ENCODE data around the gene KCP.

KCP gene

DNA sequence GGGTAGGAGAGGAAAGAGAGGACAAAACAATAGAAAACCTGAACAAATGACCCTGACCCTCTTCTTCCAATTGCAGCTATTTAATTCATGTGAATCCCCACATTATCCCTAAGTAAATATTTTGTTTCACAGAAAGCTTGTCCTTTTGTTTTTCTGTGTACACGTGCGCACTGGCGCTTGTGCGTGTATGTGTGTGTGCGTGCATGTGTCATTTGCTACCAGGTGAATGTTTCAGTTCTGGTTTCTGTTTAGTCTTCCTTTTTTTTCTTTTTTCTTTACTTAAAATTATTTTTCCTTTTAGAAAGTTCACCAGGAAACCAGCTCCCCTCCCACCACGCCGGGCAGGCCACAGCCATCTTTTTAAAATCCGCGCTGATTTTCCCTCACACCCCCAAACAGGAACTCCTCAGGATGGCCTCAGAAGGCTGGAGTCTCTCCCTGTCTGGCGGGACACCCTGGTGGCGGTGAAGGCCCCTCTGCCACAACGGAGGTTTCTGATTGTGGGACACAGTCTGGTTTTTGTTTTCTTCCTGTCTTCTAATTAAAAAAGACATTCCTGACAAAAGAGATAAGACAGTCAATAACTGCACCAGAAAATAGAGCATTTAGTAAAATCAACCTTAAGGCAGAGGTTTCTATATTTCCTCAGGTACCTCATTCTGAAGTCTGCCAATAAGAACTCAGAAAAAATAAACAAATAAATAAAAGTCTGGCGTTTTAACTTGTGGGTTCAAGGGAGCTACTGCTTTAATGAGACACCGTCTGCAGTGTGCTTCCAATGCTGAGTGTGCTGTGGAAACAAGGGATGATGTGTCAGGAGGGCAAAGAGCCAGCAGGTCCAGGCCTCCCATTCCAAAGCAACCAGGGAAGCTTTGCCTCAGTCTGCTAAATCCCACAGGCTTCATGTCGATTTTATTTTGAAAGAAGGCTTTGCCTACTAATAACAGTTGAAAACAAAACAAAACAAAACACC, 44.6 kb upstream of the KCP start:
- peaks cover 24% of the 10 kb centered on the region for H3F3A ChIP-seq (ENCODE audit: insufficient read depth, low read length)
- peak overlapping the region; percentile 28 for H2AFZ ChIP-seq (ENCODE audit: low read length)
- peaks cover 37% of the 10 kb centered on the region for H3K4me1 ChIP-seq (ENCODE audit: low read length)
- peaks cover 33% of the 10 kb centered on the region for H3K79me2 ChIP-seq (ENCODE audit: low read length)
- peak overlapping the region; percentile 92 for H3K27ac ChIP-seq (ENCODE audit: low read length)
- peak; percentile 86 for DNase-seq
- no peaks in the 10 kb centered on the region for H4K20me1 ChIP-seq (ENCODE audit: insufficient read depth, low read length)
- TF ChIP-seq EZH2phosphoT487 (IDR thresholded peaks at IDR 0.05; ENCODE audit: low read length) = no peak
- TF ChIP-seq, protein P1, sequence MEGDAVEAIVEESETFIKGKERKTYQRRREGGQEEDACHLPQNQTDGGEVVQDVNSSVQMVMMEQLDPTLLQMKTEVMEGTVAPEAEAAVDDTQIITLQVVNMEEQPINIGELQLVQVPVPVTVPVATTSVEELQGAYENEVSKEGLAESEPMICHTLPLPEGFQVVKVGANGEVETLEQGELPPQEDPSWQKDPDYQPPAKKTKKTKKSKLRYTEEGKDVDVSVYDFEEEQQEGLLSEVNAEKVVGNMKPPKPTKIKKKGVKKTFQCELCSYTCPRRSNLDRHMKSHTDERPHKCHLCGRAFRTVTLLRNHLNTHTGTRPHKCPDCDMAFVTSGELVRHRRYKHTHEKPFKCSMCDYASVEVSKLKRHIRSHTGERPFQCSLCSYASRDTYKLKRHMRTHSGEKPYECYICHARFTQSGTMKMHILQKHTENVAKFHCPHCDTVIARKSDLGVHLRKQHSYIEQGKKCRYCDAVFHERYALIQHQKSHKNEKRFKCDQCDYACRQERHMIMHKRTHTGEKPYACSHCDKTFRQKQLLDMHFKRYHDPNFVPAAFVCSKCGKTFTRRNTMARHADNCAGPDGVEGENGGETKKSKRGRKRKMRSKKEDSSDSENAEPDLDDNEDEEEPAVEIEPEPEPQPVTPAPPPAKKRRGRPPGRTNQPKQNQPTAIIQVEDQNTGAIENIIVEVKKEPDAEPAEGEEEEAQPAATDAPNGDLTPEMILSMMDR (IDR thresholded peaks at IDR 0.05; ENCODE audit: low read length) = peak; percentile 39
- no peaks in the 10 kb centered on the region for H3K9me3 ChIP-seq (replicated peaks; ENCODE audit: insufficient read depth, low read length)
- peak overlapping the region; percentile 88 for H3K4me2 ChIP-seq (ENCODE audit: low read depth, low read length)
- H3K9me2 ChIP-seq (replicated peaks; ENCODE audit: insufficient read depth, low read length) = no peaks in the 10 kb centered on the region
- peaks cover 8% of the 10 kb centered on the region; the same call in 1 of the 2 replicates for H3K36me3 ChIP-seq (replicated peaks; ENCODE audit: insufficient read depth, low read length)
- H3K27me3 ChIP-seq (replicated peaks; ENCODE audit: insufficient read depth, low read length) = no peaks in the 10 kb centered on the region
- H3K9ac ChIP-seq (ENCODE audit: low read length) = peak overlapping the region; percentile 73
- H3K4me3 ChIP-seq (ENCODE audit: low read length) = peak overlapping the region; percentile 51

GRCh38 chr7:128954150-128954549, 43.6 kb upstream of the KCP start:
- DNase-seq = no peak
- Histone ChIP-seq H3K9me3 (replicated peaks; ENCODE audit: insufficient read depth, low read length) (no peaks in the 10 kb centered on the region), H3K4me3 (ENCODE audit: low read length) (no peak overlapping the region), H4K20me1 (ENCODE audit: insufficient read depth, low read length) (no peaks in the 10 kb centered on the region), H3K79me2 (ENCODE audit: low read length) (peaks cover 25% of the 10 kb centered on the region; the same call in 1 of the 2 replicates), H3K9me2 (replicated peaks; ENCODE audit: insufficient read depth, low read length) (no peaks in the 10 kb centered on the region), H3K9ac (ENCODE audit: low read length) (no peak overlapping the region), H3K27ac (ENCODE audit: low read length) (peak overlapping the region; percentile 92; the same call in 1 of the 2 replicates), H3K4me1 (ENCODE audit: low read length) (peaks cover 37% of the 10 kb centered on the region), H3F3A (ENCODE audit: insufficient read depth, low read length) (peaks cover 24% of the 10 kb centered on the region), H2AFZ (ENCODE audit: low read length) (no peak overlapping the region), H3K27me3 (replicated peaks; ENCODE audit: insufficient read depth, low read length) (no peaks in the 10 kb centered on the region), H3K4me2 (ENCODE audit: low read depth, low read length) (no peak overlapping the region), H3K36me3 (replicated peaks; ENCODE audit: insufficient read depth, low read length) (peaks cover 8% of the 10 kb centered on the region; the same call in 1 of the 2 replicates)
- no peak for TF ChIP-seq EZH2 (optimal IDR thresholded peaks at IDR 0.05; ENCODE audit: low read depth, low read length)
- TF ChIP-seq, protein P1 (IDR thresholded peaks at IDR 0.05; ENCODE audit: low read length) = no peak
- no peak for TF ChIP-seq EZH2phosphoT487 (IDR thresholded peaks at IDR 0.05; ENCODE audit: low read length)

GRCh38 chr7:128951296-128951695, 40.8 kb upstream of the KCP start:
- peaks cover 19% of the 10 kb centered on the region for H3K79me2 ChIP-seq (ENCODE audit: low read length)
- no peaks in the 10 kb centered on the region for H3K9me2 ChIP-seq (replicated peaks; ENCODE audit: insufficient read depth, low read length)
- no peak overlapping the region for H3K27ac ChIP-seq (ENCODE audit: low read length)
- no peaks in the 10 kb centered on the region for H3K27me3 ChIP-seq (replicated peaks; ENCODE audit: insufficient read depth, low read length)
- no peak overlapping the region for H3K4me2 ChIP-seq (ENCODE audit: low read depth, low read length)
- no peak overlapping the region for H3K4me3 ChIP-seq (ENCODE audit: low read length)
- H3K36me3 ChIP-seq (replicated peaks; ENCODE audit: insufficient read depth, low read length) = 0 out of 2 replicates have a peak, but pooled peaks cover 8% of the 10 kb centered on the region
- H3K4me1 ChIP-seq (ENCODE audit: low read length) = peaks cover 24% of the 10 kb centered on the region
- H4K20me1 ChIP-seq (ENCODE audit: insufficient read depth, low read length) = no peaks in the 10 kb centered on the region
- H3K9ac ChIP-seq (ENCODE audit: low read length) = no peak overlapping the region
- peaks cover 21% of the 10 kb centered on the region for H3F3A ChIP-seq (ENCODE audit: insufficient read depth, low read length)
- no peak overlapping the region for H2AFZ ChIP-seq (ENCODE audit: low read length)
- no peaks in the 10 kb centered on the region for H3K9me3 ChIP-seq (replicated peaks; ENCODE audit: insufficient read depth, low read length)
- DNase-seq = no peak
- TF ChIP-seq EZH2phosphoT487 (IDR thresholded peaks at IDR 0.05; ENCODE audit: low read length) (no peak), EZH2 (optimal IDR thresholded peaks at IDR 0.05; ENCODE audit: low read depth, low read length) (no peak)
- TF ChIP-seq, protein P1 (IDR thresholded peaks at IDR 0.05; ENCODE audit: low read length) = no peak

Measured in MM.1S (cell line).